ENCODE measurements around the gene ZNF414. TPM values are rescaled to one million over a fixed set of nuclear protein-coding genes. Genes with fewer than 3 reads are reported as not detected.

Gene ZNF414
- total RNA-seq, 3 donors from 2014 or later: 27.8 to 31.2 (median 29.4) TPM

- no peaks in the 10 kb centered on the region for H3K27me3 Mint-ChIP-seq (ENCODE audit: low read depth)
- no peak for ATAC-seq
- H3K9me3 Mint-ChIP-seq: no peaks in the 10 kb centered on the region
- peaks cover 43% of the 10 kb centered on the region for H3K4me1 Mint-ChIP-seq (ENCODE audit: low read depth)
- H3K4me3 Mint-ChIP-seq: no peak overlapping the region
- no peak for DNase-seq
- H3K36me3 Mint-ChIP-seq (ENCODE audit: insufficient read depth): peaks cover 39% of the 10 kb centered on the region
These were observed 39.0 kb downstream of the ZNF414 start for GRCh38 chr19:8475005-8475404.

GRCh38 chr19:8473648-8474476, 40.1 kb downstream of the ZNF414 start:
- ATAC-seq: no peak
- H3K4me1 Mint-ChIP-seq (ENCODE audit: low read depth): peaks cover 39% of the 10 kb centered on the region
- H3K9me3 Mint-ChIP-seq: no peaks in the 10 kb centered on the region
- H3K36me3 Mint-ChIP-seq (ENCODE audit: insufficient read depth): peaks cover 48% of the 10 kb centered on the region
- no peaks in the 10 kb centered on the region for H3K27me3 Mint-ChIP-seq (ENCODE audit: low read depth)
- H3K4me3 Mint-ChIP-seq: no peak overlapping the region
- no peak for DNase-seq

DNA sequence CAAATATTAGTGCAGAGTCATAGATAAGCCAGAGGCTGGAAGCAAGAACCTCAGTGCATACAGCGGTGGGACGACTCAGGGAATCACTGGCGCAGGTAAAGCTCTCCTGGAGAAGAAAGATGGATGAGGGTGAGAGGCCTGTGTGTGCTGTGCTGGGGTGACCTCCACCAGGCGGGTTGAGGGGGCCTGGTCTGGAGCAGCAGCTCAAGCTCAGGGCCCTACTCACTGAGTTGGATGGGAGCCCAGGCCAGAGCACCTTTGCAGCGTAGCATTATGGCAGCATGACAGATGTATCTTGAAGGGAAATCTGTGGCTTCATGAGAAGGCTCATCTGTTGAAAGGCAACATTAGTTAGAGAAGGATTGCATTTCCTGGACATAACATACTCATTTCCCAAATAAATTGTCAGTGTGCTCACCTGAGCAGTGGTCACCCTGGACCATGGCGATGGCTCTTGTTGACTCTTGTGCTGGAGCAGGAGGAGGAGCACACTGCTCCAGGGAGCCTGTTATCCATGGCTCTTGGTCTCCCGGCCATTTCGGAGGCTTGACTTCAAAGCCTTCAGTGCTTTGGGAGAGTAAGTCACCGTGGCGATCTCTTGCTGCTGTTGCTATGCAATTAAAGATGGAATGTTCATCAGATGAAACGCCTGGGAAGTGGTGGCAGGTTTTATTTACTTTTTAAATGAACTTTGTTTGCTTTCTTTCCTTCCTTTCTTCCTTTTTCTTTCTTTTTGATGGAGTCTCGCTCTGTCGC, 44.2 kb downstream of the ZNF414 start:
- ATAC-seq (no peak), DNase-seq (no peak)
- Mint-ChIP-seq H3K36me3 (ENCODE audit: insufficient read depth) (peaks cover 57% of the 10 kb centered on the region), H3K27me3 (ENCODE audit: low read depth) (no peaks in the 10 kb centered on the region), H3K4me3 (no peak overlapping the region), H3K4me1 (ENCODE audit: low read depth) (peaks cover 18% of the 10 kb centered on the region), H3K9me3 (no peaks in the 10 kb centered on the region)

- no peak overlapping the region for H3K4me3 Mint-ChIP-seq
- no peaks in the 10 kb centered on the region for H3K27me3 Mint-ChIP-seq (ENCODE audit: low read depth)
- peaks cover 14% of the 10 kb centered on the region for H3K4me1 Mint-ChIP-seq (ENCODE audit: low read depth)
- ATAC-seq (no peak), DNase-seq (no peak)
- no peaks in the 10 kb centered on the region for H3K9me3 Mint-ChIP-seq
- peaks cover 61% of the 10 kb centered on the region for H3K36me3 Mint-ChIP-seq (ENCODE audit: insufficient read depth)
These were observed 45.1 kb downstream of the ZNF414 start for GRCh38 chr19:8468761-8469373.

DNA sequence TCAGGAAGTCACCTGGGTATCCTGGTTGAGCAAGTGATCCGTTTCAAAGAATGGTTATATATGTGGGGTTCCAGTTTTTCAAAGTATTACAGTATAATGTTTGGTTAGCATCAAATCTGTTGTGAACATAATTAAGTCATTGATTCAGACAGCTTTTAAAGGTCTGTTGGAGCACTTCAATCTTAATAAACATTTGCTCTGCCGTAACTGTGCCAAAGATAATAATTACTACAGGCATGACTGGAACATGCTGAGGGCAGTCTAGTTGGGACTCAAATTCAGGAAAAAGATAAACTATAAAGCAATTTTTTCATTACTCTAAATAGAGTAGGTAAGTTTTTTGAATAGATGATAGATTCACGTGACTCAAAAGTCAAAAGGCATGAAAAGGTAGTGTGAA, 45.8 kb downstream of the ZNF414 start:
- H3K9me3 Mint-ChIP-seq: no peaks in the 10 kb centered on the region
- H3K36me3 Mint-ChIP-seq (ENCODE audit: insufficient read depth): peaks cover 59% of the 10 kb centered on the region

GRCh38 chr19:8466018-8466417, 47.9 kb downstream of the ZNF414 start:
- Mint-ChIP-seq H3K27me3 (ENCODE audit: low read depth) (no peaks in the 10 kb centered on the region), H3K4me3 (no peak overlapping the region), H3K36me3 (ENCODE audit: insufficient read depth) (peaks cover 61% of the 10 kb centered on the region), H3K9me3 (no peaks in the 10 kb centered on the region), H3K4me1 (ENCODE audit: low read depth) (peaks cover 24% of the 10 kb centered on the region)
- ATAC-seq (no peak), DNase-seq (no peak)

More for the DNA sequence above, 45.8 kb downstream of the ZNF414 start:
- ATAC-seq (no peak), DNase-seq (no peak)
- peaks cover 9% of the 10 kb centered on the region for H3K4me1 Mint-ChIP-seq (ENCODE audit: low read depth)
- H3K4me3 Mint-ChIP-seq: no peak overlapping the region
- no peaks in the 10 kb centered on the region for H3K27me3 Mint-ChIP-seq (ENCODE audit: low read depth)

DNA sequence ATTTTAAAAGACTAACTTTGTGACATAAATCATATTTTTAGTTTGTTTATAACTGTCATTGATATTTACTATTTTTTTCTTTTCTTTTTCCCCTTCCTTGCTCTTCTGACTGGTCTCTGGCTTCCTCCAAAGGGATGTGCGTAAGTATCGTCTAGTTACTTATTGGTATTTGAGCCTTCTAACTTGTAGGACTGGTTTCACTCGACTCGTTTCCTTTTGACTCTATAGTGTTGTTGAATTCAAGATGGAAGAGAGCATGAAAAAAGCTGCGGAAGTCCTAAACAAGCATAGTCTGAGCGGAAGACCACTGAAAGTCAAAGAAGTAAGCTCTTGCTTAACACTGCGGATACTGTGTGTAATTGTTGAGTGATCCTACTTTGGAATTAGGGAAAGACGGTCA, 50.6 kb downstream of the ZNF414 start:
- H3K36me3 Mint-ChIP-seq (ENCODE audit: insufficient read depth): peaks cover 55% of the 10 kb centered on the region
- no peaks in the 10 kb centered on the region for H3K27me3 Mint-ChIP-seq (ENCODE audit: low read depth)
- H3K4me1 Mint-ChIP-seq (ENCODE audit: low read depth): peaks cover 48% of the 10 kb centered on the region
- no peak overlapping the region for H3K4me3 Mint-ChIP-seq
- H3K9me3 Mint-ChIP-seq: no peaks in the 10 kb centered on the region
- DNase-seq (no peak), ATAC-seq (no peak)

DNA sequence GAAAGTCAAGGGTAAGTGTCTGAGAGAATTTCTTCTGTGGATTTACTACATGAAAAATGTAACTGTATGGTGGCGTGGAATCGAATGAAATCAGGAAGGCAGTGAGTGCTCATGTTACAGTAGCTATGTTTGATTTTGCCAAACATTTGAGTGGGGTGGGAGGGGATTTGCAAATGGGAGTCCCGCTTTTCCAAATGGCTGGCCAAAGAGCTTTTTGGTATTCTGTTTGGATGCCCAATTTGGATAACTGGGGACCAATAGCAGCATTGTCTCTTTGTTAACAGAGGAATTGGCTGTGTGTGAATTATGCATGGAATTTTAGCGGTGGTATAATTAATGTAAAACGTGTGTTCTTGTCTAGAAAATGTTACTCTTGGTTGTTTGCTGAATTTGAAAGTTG, 51.4 kb downstream of the ZNF414 start:
- H3K4me1 Mint-ChIP-seq (ENCODE audit: low read depth): peaks cover 54% of the 10 kb centered on the region

DNA sequence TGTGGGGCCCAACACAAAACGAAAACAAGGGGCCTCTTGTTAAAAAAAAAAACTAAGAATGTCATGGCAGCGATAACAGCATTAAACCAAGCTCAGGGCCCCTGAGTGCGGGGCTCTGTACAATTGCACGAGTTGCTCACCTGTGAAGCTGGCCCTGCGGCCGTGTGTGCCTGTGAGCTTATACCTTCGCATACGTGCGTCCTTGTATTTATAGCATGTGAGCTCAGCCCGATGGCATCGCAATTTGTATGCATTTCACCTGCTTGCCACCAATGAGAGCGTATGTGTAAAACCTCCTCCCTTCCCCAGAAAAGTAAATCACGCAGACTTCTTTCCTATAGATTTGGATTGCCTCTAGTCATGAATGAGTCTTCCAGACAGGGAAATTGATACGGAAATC, 52.1 kb downstream of the ZNF414 start:
- no peak for ATAC-seq
- Mint-ChIP-seq H3K4me1 (ENCODE audit: low read depth) (peaks cover 58% of the 10 kb centered on the region), H3K4me3 (no peak overlapping the region), H3K36me3 (ENCODE audit: insufficient read depth) (peaks cover 46% of the 10 kb centered on the region), H3K9me3 (no peaks in the 10 kb centered on the region), H3K27me3 (ENCODE audit: low read depth) (no peaks in the 10 kb centered on the region)
- DNase-seq: no peak

More for the DNA sequence above, 51.4 kb downstream of the ZNF414 start:
- no peak overlapping the region for H3K4me3 Mint-ChIP-seq
- ATAC-seq (no peak), DNase-seq (no peak)
- peaks cover 52% of the 10 kb centered on the region for H3K36me3 Mint-ChIP-seq (ENCODE audit: insufficient read depth)
- no peaks in the 10 kb centered on the region for H3K9me3 Mint-ChIP-seq
- no peaks in the 10 kb centered on the region for H3K27me3 Mint-ChIP-seq (ENCODE audit: low read depth)

DNA sequence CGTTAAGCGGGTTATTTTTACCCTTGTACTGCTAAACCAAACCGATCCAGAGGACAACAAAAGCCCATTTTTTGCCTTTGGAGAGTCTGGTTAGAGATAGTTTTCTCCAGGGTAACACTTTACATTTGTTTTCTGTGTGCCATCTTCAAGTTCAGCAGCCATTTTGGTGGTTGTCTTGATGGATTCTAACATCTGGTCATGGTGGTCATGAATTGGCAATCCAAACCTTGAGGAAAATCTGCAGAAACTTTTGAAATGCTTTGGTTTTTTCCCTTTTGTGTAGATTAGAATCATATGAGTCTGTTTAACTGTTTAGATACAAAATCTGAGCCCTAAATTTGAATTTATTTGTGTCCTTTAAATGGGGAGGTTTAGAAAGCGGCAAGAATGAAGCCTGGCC, 52.6 kb downstream of the ZNF414 start:
- Mint-ChIP-seq H3K4me1 (ENCODE audit: low read depth) (peaks cover 64% of the 10 kb centered on the region), H3K9me3 (no peaks in the 10 kb centered on the region), H3K27me3 (ENCODE audit: low read depth) (no peaks in the 10 kb centered on the region), H3K4me3 (no peak overlapping the region), H3K36me3 (ENCODE audit: insufficient read depth) (peaks cover 48% of the 10 kb centered on the region)
- no peak for ATAC-seq
- no peak for DNase-seq

- Mint-ChIP-seq H3K4me1 (ENCODE audit: low read depth) (peaks cover 69% of the 10 kb centered on the region), H3K4me3 (no peak overlapping the region)
- ATAC-seq: no peak
These were observed 53.3 kb downstream of the ZNF414 start for GRCh38 chr19:8460516-8461298.

More at GRCh38 chr19:8460516-8461298, 53.3 kb downstream of the ZNF414 start:
- Mint-ChIP-seq H3K27me3 (ENCODE audit: low read depth) (no peaks in the 10 kb centered on the region), H3K36me3 (ENCODE audit: insufficient read depth) (peaks cover 45% of the 10 kb centered on the region), H3K9me3 (no peaks in the 10 kb centered on the region)
- no peak for DNase-seq

Measured in activated T-cell treated with anti-CD3 and anti-CD28 coated beads, Interleukin-2, amount 50 U/mL, for 4 hours (primary cell).